Left renal pelvis (tissue), 4 donors: ENCODE measurements around the gene PGC. TPM values are rescaled to one million over a fixed set of nuclear protein-coding genes. Genes with fewer than 3 reads are reported as not detected.

Experiments
- DNase-seq, 4 donors: peaks; one replicate each; pipeline ENCODE4 v3.0.0-alpha.2; 2013; ENCODE audit warnings: low read depth in 4 of 4, low spot score in 3 of 4
- polyA plus RNA-seq, 4 donors: library from polyadenylated mRNA; unstranded; fragments of 120-200 nt; gene quantifications; one replicate each; pipeline ENCODE4 v1.2.1, GENCODE V29; 2013; ENCODE audit not compliant: insufficient read length in 4 of 4

The PGC gene
- polyA plus RNA-seq, 4 donors = 0.26 TPM; not detected in 3

DNA sequence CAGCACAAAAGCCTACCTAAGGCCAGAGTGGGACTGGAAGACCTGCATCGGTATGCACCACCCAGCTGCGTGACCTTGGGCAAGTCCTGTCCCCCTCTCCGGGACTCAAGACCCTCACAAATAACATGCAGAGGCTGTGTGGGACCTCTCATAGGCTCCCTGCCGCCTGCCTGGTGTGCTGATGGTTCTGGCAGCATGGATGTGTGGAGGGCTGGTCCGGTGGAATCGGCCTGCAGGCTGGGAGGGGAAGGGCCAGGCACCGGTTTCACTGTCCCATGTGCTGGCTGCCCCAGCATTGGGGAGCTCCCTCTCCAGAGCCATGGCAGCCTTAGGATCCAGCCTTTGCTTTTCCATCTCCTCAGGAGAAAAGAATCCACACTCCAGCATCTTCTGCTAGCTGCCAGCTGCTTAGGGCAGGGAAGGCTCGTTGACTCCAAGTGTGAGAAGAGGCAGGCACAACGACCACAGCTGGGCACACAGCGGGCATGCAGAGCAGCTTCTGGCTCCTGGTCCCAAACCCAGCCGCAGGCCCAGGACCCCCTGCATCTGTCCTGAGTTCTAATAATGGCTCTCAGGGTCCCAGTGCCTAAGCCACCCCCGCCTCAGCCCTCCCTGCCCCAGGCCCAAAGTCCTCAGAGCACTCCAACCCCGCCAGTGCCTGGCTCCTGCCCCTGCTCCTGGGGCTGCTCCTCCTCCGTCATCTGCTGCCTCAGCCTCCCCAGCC, 44.3 kb downstream of the PGC start:
- DNase-seq = no peak

GRCh38 chr6:41702089-41702745, 45.0 kb downstream of the PGC start:
- DNase-seq = no peak

- no peak for DNase-seq
Observed at GRCh38 chr6:41700463-41701347, 46.5 kb downstream of the PGC start.

DNA sequence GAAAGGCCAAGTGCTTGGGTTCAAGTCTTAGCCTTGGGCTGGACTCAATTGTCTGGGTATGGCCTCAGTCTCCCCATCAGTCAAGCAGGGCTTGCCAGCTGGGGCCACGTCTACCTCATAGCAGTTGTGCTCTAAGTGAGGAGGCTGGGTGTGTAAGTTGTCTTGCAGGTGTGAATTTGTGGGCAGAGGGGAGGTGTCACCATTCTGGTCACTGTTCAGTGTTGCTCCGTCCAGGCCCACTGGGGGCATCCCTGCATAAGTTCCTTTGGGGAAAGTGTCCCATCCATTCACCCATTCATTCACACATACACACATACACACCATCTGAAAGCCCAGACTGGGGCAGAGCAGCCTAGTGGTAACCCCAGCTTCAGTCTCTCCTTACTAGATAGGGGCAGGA, 48.1 kb downstream of the PGC start:
- no peak for DNase-seq

DNA sequence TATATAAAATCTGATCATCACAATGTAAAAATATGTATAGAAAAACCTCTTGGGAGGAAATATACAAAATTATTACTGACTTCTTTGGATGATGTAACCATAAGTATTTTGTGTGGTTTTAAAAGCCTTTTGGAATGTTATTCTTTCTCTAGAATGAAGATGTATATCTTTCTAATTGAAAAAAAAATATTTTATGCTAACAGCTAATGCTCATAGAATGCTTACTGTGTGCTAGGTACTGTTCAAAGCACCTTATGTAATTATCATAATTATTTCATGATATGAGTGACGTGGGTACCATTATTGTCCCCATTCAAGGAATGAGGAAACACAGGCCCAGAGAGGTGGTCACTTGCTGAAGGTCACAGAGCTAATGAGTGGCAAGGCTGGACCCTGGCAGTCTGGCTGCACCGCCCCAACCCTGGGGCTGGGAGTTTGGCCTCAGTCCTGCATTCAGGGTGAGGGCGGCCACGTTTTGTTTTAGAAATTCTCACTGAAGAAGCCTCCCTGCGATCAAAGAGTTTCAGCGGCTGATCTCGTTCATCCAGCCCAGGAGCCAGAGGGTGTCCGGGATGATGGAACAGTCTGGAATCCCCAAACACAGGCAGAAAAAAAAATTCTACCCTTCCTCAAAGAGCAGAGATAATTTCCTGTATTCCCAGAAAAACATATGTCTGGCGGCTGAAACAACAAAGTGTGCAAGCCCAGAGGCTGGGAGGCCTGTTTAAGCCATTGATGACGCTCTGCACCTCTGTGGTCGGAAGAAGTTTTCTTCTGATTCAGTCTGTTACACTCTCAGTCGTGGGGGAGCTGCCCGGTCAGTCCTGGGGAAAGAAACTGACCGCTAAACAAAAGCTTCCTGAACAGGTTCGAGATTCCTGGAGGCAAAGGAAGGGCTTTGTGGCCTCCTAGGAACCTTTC, 49.1 kb downstream of the PGC start:
- no peak for DNase-seq

DNA sequence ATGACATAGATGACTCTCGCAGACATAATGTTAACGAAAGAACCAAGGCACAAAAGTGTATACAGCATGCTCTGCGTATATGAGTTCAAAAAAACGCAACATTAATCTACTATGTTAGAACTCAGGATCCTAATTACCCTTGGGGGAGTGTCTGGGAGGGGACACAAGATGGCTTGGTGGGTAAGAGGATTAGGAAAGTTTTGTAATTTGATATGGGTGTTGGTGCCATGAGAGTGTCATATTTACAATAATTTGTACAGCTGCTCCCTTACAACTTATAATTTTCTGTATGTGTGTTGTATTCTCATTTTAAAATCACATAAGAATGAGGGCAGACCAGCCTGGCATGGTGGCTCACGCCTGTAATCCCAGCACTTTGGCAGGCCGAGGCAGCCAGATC, 50.4 kb downstream of the PGC start:
- no peak for DNase-seq

DNA sequence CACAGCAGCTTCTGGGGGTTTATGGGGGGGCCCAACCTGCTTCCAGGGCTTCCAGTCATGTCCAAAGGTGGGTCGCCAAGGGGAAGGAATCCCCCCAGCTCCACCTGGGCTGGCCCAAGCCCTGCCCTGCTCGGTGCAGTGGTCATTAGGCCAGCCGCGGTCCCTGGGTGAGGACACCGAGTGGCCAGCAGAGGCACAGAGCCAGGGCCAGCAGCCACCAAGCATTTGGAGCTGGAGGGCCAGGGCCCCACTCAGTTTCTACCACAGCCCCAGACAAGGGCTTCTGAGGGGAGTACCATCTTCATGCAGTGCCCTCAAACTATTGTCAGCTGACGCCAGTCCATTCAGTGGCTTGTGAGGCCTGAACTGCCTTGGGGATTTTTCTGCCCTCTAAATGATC, 51.4 kb downstream of the PGC start:
- no peak for DNase-seq

DNA sequence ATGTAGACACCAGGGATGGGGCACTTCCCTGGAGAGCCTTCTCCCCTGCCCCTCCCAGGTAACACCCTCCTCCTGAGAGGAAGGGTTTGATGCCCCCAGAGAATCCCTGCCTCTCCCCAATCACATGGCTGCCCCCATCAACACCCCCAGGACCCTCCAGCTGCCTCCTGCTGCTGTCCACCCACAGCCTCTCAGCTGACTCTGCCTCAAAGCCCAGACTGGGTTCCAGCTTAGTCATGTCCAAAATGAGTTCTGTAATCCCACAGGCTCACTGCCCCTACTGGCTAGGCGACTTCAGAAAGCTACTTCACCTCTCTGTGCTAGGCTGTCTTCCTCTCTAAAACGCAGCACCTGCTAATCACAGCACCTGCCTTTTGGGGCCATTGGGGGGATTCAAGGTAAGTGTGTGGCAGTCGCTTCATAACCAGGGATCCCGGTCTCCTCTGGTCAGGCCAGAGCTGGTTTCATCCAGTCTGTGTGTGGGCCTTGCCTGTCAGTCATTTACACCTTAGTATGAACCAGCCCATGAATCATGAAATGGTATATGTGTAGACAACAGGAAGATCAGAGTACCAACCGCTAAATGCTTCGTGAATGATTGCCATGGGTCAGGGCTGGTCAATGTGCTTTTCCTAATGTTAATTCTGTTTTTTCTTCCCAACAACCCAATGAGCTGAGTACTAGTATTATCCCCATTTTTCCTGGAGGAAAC, 52.2 kb downstream of the PGC start:
- no peak for DNase-seq

GRCh38 chr6:41693281-41694240, 53.6 kb downstream of the PGC start:
- no peak for DNase-seq

- DNase-seq = no peak
Observed at GRCh38 chr6:41692730-41693129, 54.5 kb downstream of the PGC start.

GRCh38 chr6:41692080-41692675, 55.0 kb downstream of the PGC start:
- no peak for DNase-seq

DNA sequence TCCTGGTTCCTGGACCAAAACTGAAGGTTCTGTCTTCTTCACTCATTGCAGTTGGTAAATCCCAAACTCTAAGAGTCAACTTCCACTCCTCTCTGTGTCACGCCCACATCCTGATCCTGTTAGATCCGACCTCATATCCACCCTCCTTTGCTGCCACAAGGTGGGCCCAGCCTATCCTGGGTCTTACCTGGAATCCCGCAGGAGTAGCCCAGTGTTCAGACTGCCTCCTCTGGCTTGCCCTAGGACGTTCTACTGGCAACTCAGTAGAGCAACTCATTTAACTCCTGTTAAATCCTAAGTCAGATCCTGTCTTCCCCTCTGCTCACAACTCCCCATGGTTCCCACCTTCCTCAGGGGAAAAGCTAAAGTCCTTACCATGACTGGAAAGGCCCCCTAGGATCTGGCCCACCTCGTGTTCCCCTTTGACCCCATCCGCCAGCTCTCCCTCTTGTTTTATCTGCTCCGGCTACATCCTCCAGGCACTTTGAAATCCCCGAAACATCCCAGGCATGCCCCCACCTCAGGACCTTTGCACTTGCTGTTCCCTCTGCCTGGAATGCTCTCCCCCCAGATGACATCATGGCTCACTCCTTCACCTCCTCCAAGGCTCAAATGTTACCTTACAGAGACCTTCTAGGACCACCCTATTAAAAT, 55.6 kb downstream of the PGC start:
- DNase-seq = no peak

- DNase-seq = no peak
Observed at GRCh38 chr6:41690541-41691330, 56.5 kb downstream of the PGC start.

DNA sequence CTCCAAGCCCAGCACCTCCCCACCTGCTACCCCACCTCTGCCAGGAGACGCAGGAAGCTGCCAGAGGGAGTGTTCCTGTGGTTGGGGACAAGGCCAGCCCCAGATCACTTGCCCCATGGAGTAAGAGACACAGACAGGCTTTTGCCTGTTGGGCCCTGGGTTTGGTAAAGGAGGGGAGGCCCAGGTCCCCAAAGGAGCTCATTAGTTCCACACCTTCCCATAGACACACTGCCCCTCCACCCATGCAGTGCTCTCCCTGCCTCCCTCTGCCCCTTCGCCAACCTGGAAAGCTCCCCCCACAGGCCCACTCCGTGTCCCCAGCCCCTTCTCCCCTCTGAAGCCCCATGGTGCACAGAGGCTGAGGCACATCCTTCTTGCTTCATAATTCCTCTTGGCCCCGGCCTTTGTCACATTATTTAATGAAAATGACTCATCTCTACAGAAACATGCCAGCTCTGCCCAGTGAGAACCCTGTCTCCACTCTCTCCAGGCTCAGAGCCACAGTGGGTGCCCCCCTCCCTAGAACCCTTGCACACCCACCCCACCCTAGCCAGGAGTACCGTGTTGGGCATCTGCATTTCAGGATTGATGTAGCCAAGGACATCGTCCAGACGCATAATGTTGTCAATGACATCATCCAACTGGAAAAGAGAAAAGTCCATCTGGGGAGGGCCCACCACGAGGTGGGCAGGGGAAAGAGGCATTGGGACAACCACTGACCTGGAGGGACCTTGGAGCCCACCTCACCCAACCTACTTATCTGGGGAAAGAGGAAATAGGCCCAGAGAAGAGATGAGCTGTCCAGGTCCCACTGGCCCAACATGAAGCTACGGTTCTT, 57.8 kb downstream of the PGC start:
- no peak for DNase-seq

- no peak for DNase-seq
Observed at GRCh38 chr6:41688256-41688965, 58.8 kb downstream of the PGC start.
